ENCODE results near the gene CAPN13.

CAPN13 gene

GRCh38 chr2:30684996-30685395 lies 122.2 kb downstream of the CAPN13 start:
- in situ Hi-C loops (cut with MboI; ENCODE audit: low sequenced_read_pairs) = no loop called here

- in situ Hi-C loops (cut with MboI; ENCODE audit: low sequenced_read_pairs) = no loop called here
Observed at GRCh38 chr2:30684516-30684915, 122.7 kb downstream of the CAPN13 start.

- in situ Hi-C loops (cut with MboI; ENCODE audit: low sequenced_read_pairs) = no loop called here
Observed at GRCh38 chr2:30684026-30684425, 123.2 kb downstream of the CAPN13 start.

GRCh38 chr2:30683236-30683956 lies 123.8 kb downstream of the CAPN13 start:
- in situ Hi-C loops (cut with MboI; ENCODE audit: low sequenced_read_pairs) = no loop called here

- in situ Hi-C loops (cut with MboI; ENCODE audit: low sequenced_read_pairs) = no loop called here
Observed at GRCh38 chr2:30681022-30681421, 126.2 kb downstream of the CAPN13 start.

- in situ Hi-C loops (cut with MboI; ENCODE audit: low sequenced_read_pairs) = no loop called here
Observed at GRCh38 chr2:30680121-30680520, 127.1 kb downstream of the CAPN13 start.

GRCh38 chr2:30679426-30680088 lies 127.7 kb downstream of the CAPN13 start:
- in situ Hi-C loops (cut with MboI; ENCODE audit: low sequenced_read_pairs) = no loop called here

GRCh38 chr2:30678410-30679137 lies 128.7 kb downstream of the CAPN13 start:
- in situ Hi-C loops (cut with MboI; ENCODE audit: low sequenced_read_pairs) = no loop called here

- in situ Hi-C loops (cut with MboI; ENCODE audit: low sequenced_read_pairs) = no loop called here
Observed at GRCh38 chr2:30677861-30678385, 129.3 kb downstream of the CAPN13 start.

- in situ Hi-C loops (cut with MboI; ENCODE audit: low sequenced_read_pairs) = no loop called here
Observed at GRCh38 chr2:30677231-30677630, 130.0 kb downstream of the CAPN13 start.

- in situ Hi-C loops (cut with MboI; ENCODE audit: low sequenced_read_pairs) = no loop called here
Observed at GRCh38 chr2:30675758-30676157, 131.5 kb downstream of the CAPN13 start.

GRCh38 chr2:30673127-30673526 lies 134.1 kb downstream of the CAPN13 start:
- in situ Hi-C loops (cut with MboI; ENCODE audit: low sequenced_read_pairs) = no loop called here

Measured in HL-60/S4 treated with phorbol 12-myristate 13-acetate at 8.2 ng/mL for 4 days and 3 days (cell line).